Fibroblast of mammary gland (primary cell): ENCODE measurements around the gene MAPT.

Source experiments
- DNase-seq: peaks from one replicate; pipeline ENCODE4 v3.0.0-alpha.2; 2010; ENCODE audit warnings: low read depth
- H3K4me3 ChIP-seq: 2 replicates; pipeline ENCODE4 v1.5.1; 2011; ENCODE audit warnings: low read depth, mild to moderate bottlenecking, low read length, moderate library complexity; ENCODE audit not compliant: control insufficient read depth
- CTCF ChIP-seq: conservative IDR thresholded peaks from 2 replicates; pipeline ENCODE4 v1.5.1; 2011; ENCODE audit warnings: low read depth, low read length, inconsistent platforms; ENCODE audit not compliant: control insufficient read depth, insufficient read depth

The MAPT gene

GRCh38 chr17:45967378-45967777, 73.0 kb downstream of the MAPT start:
- no peak for DNase-seq
- no peak overlapping the region for H3K4me3 ChIP-seq
- no peak for TF ChIP-seq CTCF

GRCh38 chr17:45968732-45969131, 74.4 kb downstream of the MAPT start:
- DNase-seq = no peak
- no peak for TF ChIP-seq CTCF
- no peak overlapping the region for H3K4me3 ChIP-seq

GRCh38 chr17:45969726-45970125, 75.4 kb downstream of the MAPT start:
- TF ChIP-seq CTCF = no peak
- DNase-seq = no peak
- no peak overlapping the region for H3K4me3 ChIP-seq

- H3K4me3 ChIP-seq = no peak overlapping the region
- TF ChIP-seq CTCF = no peak
- DNase-seq = no peak
Observed at GRCh38 chr17:45970659-45971058, 76.3 kb downstream of the MAPT start.

GRCh38 chr17:45971698-45972141, 77.4 kb downstream of the MAPT start:
- H3K4me3 ChIP-seq = no peak overlapping the region
- no peak for TF ChIP-seq CTCF
- DNase-seq = no peak

GRCh38 chr17:45972531-45972930, 78.2 kb downstream of the MAPT start:
- H3K4me3 ChIP-seq = no peak overlapping the region
- no peak for DNase-seq
- no peak for TF ChIP-seq CTCF
